Right atrium auricular region (tissue), 2 donors: ENCODE data around the gene E4F1. TPM values are rescaled to one million over a fixed set of nuclear protein-coding genes. Genes with fewer than 3 reads are reported as not detected.

Experiments used
- DNase-seq: peaks from one replicate; pipeline ENCODE4 v3.0.0-alpha.2; 2019; ENCODE audit warnings: low spot score
- H3K27ac ChIP-seq, 2 donors: fragments of 200-600 bp; sonication (generic); 1 replicate in 1 of 2; 2 replicates in 1 of 2; pipeline ENCODE4 v1.5.1; 2016 to 2019
- H3K27me3 ChIP-seq, 2 donors: fragments of 200-600 bp; sonication (generic); one replicate each; pipeline versions ENCODE4 v1.5.1 to v1.6.0; 2017 to 2019
- H3K36me3 ChIP-seq: fragments of 200-600 bp; sonication (generic); one replicate; pipeline ENCODE4 v1.5.1; 2016
- H3K4me1 ChIP-seq, 2 donors: fragments of 200-600 bp; sonication (generic); one replicate each; pipeline versions ENCODE4 v1.5.1 to v1.6.0; 2017 to 2019
- H3K4me3 ChIP-seq, 2 donors: fragments of 200-600 bp; sonication (generic); 1 replicate in 1 of 2; 2 replicates in 1 of 2; pipeline ENCODE4 v1.5.1; 2017 to 2019; ENCODE audit warnings: mild to moderate bottlenecking in 1 of 2, moderate library complexity in 1 of 2
- H3K9me3 ChIP-seq, 2 donors: fragments of 200-600 bp; sonication (generic); one replicate each; pipeline ENCODE4 v1.5.1; 2019
- total RNA-seq, 2 donors: library from RNA; depleted of rRNA; stranded (reverse); fragments of >200 nt; gene quantifications; one replicate each; pipeline ENCODE4 v1.1.0, GENCODE V29; 2016
- TF ChIP-seq, protein P1 (sequence below), 2 donors: fragments of 200-600 bp; sonication (generic); IDR thresholded peaks; one replicate each; pipeline ENCODE4 v1.5.1; 2019; ENCODE audit warnings: antibody characterized with exemption in 2 of 2

E4F1 gene
- total RNA-seq, 2 donors from 2014 or later: 10.0 to 16.7 TPM

DNA sequence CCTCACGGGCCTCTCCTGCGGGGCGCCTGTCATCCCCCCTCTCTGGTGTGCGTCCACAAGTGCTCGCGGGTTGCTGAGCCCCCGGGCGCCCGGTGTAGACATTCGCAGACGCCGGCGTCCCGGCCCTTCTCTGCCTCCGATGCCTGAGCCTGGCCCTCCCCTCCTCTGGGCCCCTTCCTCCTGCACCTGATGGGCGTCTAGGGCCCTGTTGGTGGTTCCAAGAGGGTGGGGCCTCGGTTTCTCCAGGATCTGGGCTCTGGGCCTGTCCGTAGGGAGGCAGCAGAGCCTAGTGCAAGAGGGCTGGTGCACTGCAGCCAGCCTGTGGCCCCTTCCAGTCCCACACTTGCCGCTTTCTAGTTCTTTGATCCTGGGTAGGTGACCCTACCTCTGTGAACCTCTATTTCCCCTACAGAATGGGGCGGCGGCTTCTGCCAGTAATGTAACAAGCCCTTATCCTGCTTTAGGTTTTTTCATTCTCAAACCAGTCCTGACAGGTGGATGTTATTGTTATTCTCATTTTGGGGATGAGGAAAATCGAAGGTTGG lies 623 bp downstream of the E4F1 start:
- peaks cover 9% of the 10 kb centered on the region for H3K36me3 ChIP-seq
- DNase-seq: no peak
- TF ChIP-seq, protein P1, sequence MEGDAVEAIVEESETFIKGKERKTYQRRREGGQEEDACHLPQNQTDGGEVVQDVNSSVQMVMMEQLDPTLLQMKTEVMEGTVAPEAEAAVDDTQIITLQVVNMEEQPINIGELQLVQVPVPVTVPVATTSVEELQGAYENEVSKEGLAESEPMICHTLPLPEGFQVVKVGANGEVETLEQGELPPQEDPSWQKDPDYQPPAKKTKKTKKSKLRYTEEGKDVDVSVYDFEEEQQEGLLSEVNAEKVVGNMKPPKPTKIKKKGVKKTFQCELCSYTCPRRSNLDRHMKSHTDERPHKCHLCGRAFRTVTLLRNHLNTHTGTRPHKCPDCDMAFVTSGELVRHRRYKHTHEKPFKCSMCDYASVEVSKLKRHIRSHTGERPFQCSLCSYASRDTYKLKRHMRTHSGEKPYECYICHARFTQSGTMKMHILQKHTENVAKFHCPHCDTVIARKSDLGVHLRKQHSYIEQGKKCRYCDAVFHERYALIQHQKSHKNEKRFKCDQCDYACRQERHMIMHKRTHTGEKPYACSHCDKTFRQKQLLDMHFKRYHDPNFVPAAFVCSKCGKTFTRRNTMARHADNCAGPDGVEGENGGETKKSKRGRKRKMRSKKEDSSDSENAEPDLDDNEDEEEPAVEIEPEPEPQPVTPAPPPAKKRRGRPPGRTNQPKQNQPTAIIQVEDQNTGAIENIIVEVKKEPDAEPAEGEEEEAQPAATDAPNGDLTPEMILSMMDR (IDR thresholded peaks at IDR 0.05): peak in 1 of 2 donors; percentile 27
- no peaks in the 10 kb centered on the region for H3K9me3 ChIP-seq
- H3K27me3 ChIP-seq: no peaks in the 10 kb centered on the region
- H3K4me3 ChIP-seq: peak overlapping the region; percentile 89 to 95
- peak overlapping the region; percentile 88 to 91 for H3K27ac ChIP-seq
- peaks cover 0 to 23% of the 10 kb centered on the region in 2 donors for H3K4me1 ChIP-seq

DNA sequence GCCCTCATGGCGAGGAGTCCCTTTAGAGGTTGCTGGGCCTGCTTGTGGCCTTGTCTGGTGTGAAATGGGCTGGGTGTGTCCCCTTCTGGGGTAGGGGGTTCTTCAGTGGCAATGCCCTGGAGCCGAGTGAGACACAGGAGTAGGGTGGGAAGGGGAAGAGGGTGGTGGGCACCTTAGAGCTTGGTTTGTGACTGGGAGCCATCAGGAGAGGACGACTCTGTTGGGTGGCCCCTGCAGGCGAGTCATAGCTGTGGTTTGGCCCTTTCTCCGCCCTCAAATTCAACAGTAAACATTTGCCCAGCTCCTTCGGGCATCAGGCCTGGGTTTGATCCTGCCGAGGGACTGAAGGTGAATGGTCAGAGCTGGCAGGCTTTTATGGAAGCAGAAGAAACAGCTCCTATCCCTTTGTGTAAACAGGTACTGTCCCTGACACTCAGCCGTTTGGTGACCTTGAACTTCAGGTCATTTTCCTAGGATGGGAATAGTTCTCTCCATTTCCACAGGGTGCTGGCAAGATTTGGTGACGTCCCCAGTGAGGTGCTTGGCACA lies 2.9 kb downstream of the E4F1 start:
- H3K27me3 ChIP-seq: no peaks in the 10 kb centered on the region
- no peak overlapping the region for H3K27ac ChIP-seq
- peaks cover 31% of the 10 kb centered on the region for H3K36me3 ChIP-seq
- TF ChIP-seq, protein P1 (IDR thresholded peaks at IDR 0.05): no peak
- H3K9me3 ChIP-seq: no peaks in the 10 kb centered on the region
- DNase-seq: no peak
- peaks cover 0 to 23% of the 10 kb centered on the region in 2 donors for H3K4me1 ChIP-seq
- no peak overlapping the region for H3K4me3 ChIP-seq

DNA sequence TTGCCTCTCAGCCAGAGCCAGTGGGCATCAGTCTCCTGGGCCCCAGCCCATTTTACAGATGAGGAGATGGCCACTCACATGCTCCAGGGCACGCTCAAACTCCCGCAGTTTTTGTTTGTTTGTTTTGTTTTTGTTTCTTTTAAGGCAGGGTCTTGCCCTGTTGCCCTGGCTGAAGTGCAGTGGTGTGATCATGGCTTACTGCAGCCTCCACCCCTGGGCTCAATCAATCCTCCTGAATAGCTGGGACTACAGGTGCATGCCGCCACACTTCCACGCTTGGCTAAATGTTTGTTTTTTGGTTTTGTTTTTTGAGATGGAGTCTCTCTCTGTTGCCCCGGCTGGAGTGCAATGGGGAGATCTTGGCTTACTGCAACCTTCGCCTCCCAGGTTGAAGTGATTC lies 3.5 kb downstream of the E4F1 start:
- Histone ChIP-seq H3K9me3 (no peaks in the 10 kb centered on the region), H3K27ac (no peak overlapping the region), H3K4me3 (no peak overlapping the region), H3K27me3 (no peaks in the 10 kb centered on the region), H3K4me1 (peaks cover 0 to 23% of the 10 kb centered on the region in 2 donors), H3K36me3 (peaks cover 37% of the 10 kb centered on the region)
- TF ChIP-seq, protein P1 (IDR thresholded peaks at IDR 0.05): no peak
- DNase-seq: no peak

DNA sequence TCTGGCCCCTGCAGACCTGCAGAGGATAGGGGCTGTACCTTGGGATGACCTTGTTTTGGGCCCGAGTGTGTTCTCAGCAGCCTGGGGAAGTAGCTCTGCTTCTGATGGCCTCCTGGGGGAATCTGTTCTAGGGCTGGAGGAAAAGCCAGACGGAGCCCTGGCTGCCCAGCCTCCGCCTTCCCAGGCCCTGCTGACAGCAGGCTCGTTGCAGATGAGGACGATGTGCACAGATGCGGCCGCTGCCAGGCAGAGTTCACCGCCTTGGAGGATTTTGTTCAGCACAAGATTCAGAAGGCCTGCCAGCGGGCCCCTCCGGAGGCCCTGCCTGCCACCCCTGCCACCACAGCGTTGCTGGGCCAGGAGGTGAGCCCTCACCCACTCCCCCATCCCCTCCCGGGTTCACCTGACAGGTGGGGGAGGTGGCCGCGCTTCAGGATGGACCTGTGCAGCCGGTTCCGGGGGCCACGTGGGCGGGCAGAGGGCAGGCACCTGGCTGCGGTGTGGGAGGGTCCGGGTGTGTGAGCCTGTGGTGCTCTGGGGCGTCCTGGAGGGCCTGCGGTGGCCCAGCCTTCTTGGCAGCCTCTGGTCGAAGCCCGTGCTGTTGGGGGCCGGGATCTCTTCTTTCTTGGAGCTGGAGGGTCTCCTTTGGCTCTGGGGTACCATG lies 4.9 kb downstream of the E4F1 start:
- no peaks in the 10 kb centered on the region for H3K9me3 ChIP-seq
- DNase-seq: no peak
- H3K27ac ChIP-seq: no peak overlapping the region
- TF ChIP-seq, protein P1 (IDR thresholded peaks at IDR 0.05): no peak
- H3K4me3 ChIP-seq: no peak overlapping the region
- peaks cover 0 to 20% of the 10 kb centered on the region in 2 donors for H3K4me1 ChIP-seq
- H3K36me3 ChIP-seq: peaks cover 51% of the 10 kb centered on the region
- H3K27me3 ChIP-seq: no peaks in the 10 kb centered on the region

DNA sequence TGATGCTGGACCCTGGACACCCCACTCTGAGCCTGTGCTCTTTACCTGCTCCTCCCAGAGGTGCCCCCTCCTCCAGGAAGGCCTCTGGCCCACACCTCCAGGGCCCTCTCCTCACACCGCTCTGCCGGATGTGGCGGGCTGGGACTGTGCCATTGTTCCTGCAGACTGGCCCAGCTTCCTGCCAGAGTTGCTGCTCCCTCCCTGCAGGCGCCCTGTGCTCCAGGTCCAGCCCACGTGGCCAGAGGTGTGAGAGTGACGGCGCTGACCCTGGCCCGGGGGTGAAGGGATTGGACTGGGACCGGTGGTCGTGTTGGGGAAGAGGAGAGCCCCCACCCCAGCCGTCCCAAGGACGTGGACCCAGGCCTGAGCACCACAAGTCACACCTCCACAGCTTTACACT lies 5.7 kb downstream of the E4F1 start:
- H3K4me3 ChIP-seq: no peak overlapping the region
- no peak overlapping the region for H3K27ac ChIP-seq
- peaks cover 59% of the 10 kb centered on the region for H3K36me3 ChIP-seq
- H3K4me1 ChIP-seq: peaks cover 0 to 18% of the 10 kb centered on the region in 2 donors
- DNase-seq: no peak
- no peaks in the 10 kb centered on the region for H3K27me3 ChIP-seq
- H3K9me3 ChIP-seq: no peaks in the 10 kb centered on the region
- TF ChIP-seq, protein P1 (IDR thresholded peaks at IDR 0.05): no peak
